HepG2 (cell line): ENCODE measurements around the gene TMEM165. TPM values are rescaled to one million over a fixed set of nuclear protein-coding genes. Genes with fewer than 3 reads are reported as not detected.

Experiments used
- AHR ChIP-seq: IDR thresholded peaks from 2 replicates; pipeline ENCODE4 v1.6.1; 2018; ENCODE audit warnings: missing genetic modification reagents, missing compliant biosample characterization
- ASH2L ChIP-seq: fragments of 300-600, 200-600 bp; sonication (generic); IDR thresholded peaks from 2 replicates; pipeline ENCODE4 v1.7.0; 2017; ENCODE audit warnings: low read depth, mild to moderate bottlenecking, moderate library complexity, mixed read lengths, low read length; ENCODE audit not compliant: insufficient read length
- ATAD3A ChIP-seq: sonication (generic); formaldehyde crosslinking; IDR thresholded peaks from 2 replicates; pipeline ENCODE4 v1.4.0; 2020; ENCODE audit warnings: missing genetic modification reagents
- BRD4 ChIP-seq: sonication (generic); formaldehyde crosslinking; IDR thresholded peaks from 2 replicates; pipeline ENCODE4 v1.4.0; 2020; ENCODE audit warnings: missing genetic modification reagents
- CCAR2 ChIP-seq: fragments of 200-400 bp; formaldehyde crosslinking; optimal IDR thresholded peaks from 2 replicates; pipeline ENCODE3; 2018; ENCODE audit warnings: low read depth, mild to moderate bottlenecking, low read length, moderate library complexity
- KDM5B ChIP-seq: sonication (generic); formaldehyde crosslinking; IDR thresholded peaks from 2 replicates; pipeline ENCODE4 v1.4.0; 2020; ENCODE audit warnings: missing genetic modification reagents, mild to moderate bottlenecking, borderline replicate concordance
- NR3C1 ChIP-seq: sonication (generic); formaldehyde crosslinking; IDR thresholded peaks from 2 replicates; pipeline ENCODE4 v1.4.0; 2020; ENCODE audit warnings: missing genetic modification reagents
- RBM39 ChIP-seq: fragments of 200-400 bp; formaldehyde crosslinking; IDR thresholded peaks from one replicate; pipeline ENCODE4 v1.6.1; 2018; ENCODE audit warnings: antibody characterized with exemption, mild to moderate bottlenecking, low read depth, low read length; ENCODE audit not compliant: poor library complexity, severe bottlenecking
- SIN3A ChIP-seq: IDR thresholded peaks from 2 replicates; pipeline ENCODE4 v1.6.1; 2011; ENCODE audit warnings: low read depth, mild to moderate bottlenecking, control low read depth, low read length, borderline replicate concordance
- ZFY ChIP-seq: sonication (generic); formaldehyde crosslinking; IDR thresholded peaks from 2 replicates; pipeline ENCODE4 v1.4.0; 2020; ENCODE audit warnings: missing genetic modification reagents
- ZNF501 ChIP-seq: sonication (generic); formaldehyde crosslinking; IDR thresholded peaks from 2 replicates; pipeline ENCODE4 v1.5.1; 2020; ENCODE audit warnings: mild to moderate bottlenecking, moderate library complexity, missing genetic modification reagents
- ZNF605 ChIP-seq: sonication (generic); formaldehyde crosslinking; IDR thresholded peaks from 2 replicates; pipeline ENCODE4 v1.8.0; 2022; ENCODE audit warnings: mild to moderate bottlenecking, missing genetic modification reagents
- ZNF619 ChIP-seq: sonication (generic); formaldehyde crosslinking; IDR thresholded peaks from 2 replicates; pipeline ENCODE4 v1.4.0; 2020; ENCODE audit warnings: mild to moderate bottlenecking, missing genetic modification reagents
- ZNF703 ChIP-seq: sonication (generic); formaldehyde crosslinking; IDR thresholded peaks from 2 replicates; pipeline ENCODE4 v1.5.1; 2020; ENCODE audit warnings: missing genetic modification reagents, mild to moderate bottlenecking, moderate library complexity, borderline replicate concordance
- ZSCAN20 ChIP-seq: sonication (generic); formaldehyde crosslinking; IDR thresholded peaks from 2 replicates; pipeline ENCODE4 v1.4.0; 2020; ENCODE audit warnings: missing genetic modification reagents, mild to moderate bottlenecking, borderline replicate concordance
- polyA plus RNA-seq, 8 experiments: library from polyadenylated mRNA; depleted of rRNA in 3 of 8; stranded (reverse) in 7 of 8; unstranded in 1 of 8; fragments of >200 nt; fragmentation: Illumina TruSeq in 4 of 8; extraction: Trizol in 4 of 8; gene quantifications; 2 replicates each; pipeline versions ENCODE4 v1.2.1 to v1.2.3, GENCODE V29; 2011 to 2016; ENCODE audit warnings: low read depth in 4 of 8, missing spikeins in 1 of 8, mixed read lengths in 1 of 8; ENCODE audit not compliant: insufficient read depth in 1 of 8
- total RNA-seq, 5 experiments: library from RNA; depleted of rRNA; stranded (reverse); fragments of >200 nt; fragmentation: Illumina TruSeq; extraction: Trizol; gene quantifications; 2 replicates each; pipeline ENCODE4 v1.2.3, GENCODE V29; 2016; ENCODE audit warnings: low read depth in 1 of 5
- TF ChIP-seq, protein P1 (sequence below): IDR thresholded peaks from 2 replicates; pipeline ENCODE4 v1.6.1; 2016; ENCODE audit warnings: low read depth, borderline replicate concordance
- TF ChIP-seq, protein P2 (sequence below): sonication (generic); formaldehyde crosslinking; IDR thresholded peaks from 2 replicates; pipeline ENCODE4 v1.4.0; 2020; ENCODE audit warnings: mild to moderate bottlenecking, missing genetic modification reagents

The TMEM165 gene
- total and polyA plus RNA-seq, 2 of the 13 experiments (the other 11 are each of a cell fraction or from before 2014, with no cell fraction given), result 54.6 to 103 TPM

DNA sequence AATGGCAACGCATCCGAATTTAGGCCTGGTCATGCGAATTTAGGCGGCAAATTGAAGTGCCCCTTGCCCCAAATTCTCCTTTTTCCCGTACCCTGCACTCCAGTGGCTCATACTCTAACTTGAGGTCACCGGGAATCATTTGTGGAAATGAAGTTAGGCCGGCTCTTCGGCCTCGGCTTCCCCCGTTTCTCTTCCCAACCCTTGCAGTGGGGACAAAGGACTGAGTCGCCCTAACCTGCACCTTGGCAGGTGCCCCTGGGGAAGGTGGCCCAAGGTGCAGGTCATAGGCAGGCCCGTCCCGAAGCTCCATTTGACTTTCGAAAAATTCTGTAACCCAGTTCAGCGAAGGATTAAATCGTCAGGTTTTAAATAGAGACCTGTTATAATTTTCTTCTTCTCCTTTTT, 48.9 kb upstream of the TMEM165 start (continued):
- 0 out of 2 replicates have a peak, but pooled peaks have one; percentile 8 for TF ChIP-seq KDM5B
- TF ChIP-seq, protein P1, sequence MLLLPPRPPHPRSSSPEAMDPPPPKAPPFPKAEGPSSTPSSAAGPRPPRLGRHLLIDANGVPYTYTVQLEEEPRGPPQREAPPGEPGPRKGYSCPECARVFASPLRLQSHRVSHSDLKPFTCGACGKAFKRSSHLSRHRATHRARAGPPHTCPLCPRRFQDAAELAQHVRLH (CRISPR knock-in tag), result no peak
- TF ChIP-seq ZNF703, result 0 out of 2 replicates have a peak, but pooled peaks have one; percentile 2
- no peak for TF ChIP-seq CCAR2
- 0 out of 2 replicates have a peak, but pooled peaks have one; percentile 5 for TF ChIP-seq ZNF619 (CRISPR knock-in tag)
- TF ChIP-seq ZSCAN20, result no peak
- TF ChIP-seq, protein P2, sequence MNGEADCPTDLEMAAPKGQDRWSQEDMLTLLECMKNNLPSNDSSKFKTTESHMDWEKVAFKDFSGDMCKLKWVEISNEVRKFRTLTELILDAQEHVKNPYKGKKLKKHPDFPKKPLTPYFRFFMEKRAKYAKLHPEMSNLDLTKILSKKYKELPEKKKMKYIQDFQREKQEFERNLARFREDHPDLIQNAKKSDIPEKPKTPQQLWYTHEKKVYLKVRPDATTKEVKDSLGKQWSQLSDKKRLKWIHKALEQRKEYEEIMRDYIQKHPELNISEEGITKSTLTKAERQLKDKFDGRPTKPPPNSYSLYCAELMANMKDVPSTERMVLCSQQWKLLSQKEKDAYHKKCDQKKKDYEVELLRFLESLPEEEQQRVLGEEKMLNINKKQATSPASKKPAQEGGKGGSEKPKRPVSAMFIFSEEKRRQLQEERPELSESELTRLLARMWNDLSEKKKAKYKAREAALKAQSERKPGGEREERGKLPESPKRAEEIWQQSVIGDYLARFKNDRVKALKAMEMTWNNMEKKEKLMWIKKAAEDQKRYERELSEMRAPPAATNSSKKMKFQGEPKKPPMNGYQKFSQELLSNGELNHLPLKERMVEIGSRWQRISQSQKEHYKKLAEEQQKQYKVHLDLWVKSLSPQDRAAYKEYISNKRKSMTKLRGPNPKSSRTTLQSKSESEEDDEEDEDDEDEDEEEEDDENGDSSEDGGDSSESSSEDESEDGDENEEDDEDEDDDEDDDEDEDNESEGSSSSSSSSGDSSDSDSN (CRISPR knock-in tag), result no peak
- no peak for TF ChIP-seq NR3C1 (CRISPR knock-in tag)
- peak; percentile 57; the same call in 1 of the 2 replicates for TF ChIP-seq AHR (CRISPR knock-in tag)
- peak; percentile 6 for TF ChIP-seq ASH2L
- TF ChIP-seq ZNF501 (CRISPR knock-in tag), result peak; percentile 79; the same call in 1 of the 2 replicates
- peak; percentile 5 for TF ChIP-seq RBM39
- TF ChIP-seq BRD4, result no peak
- TF ChIP-seq SIN3A, result 0 out of 2 replicates have a peak, but pooled peaks have one; percentile 7
- peak; percentile 56; the same call in 1 of the 2 replicates for TF ChIP-seq ZNF605
- TF ChIP-seq ATAD3A (CRISPR knock-in tag), result no peak
- peak; percentile 55; the same call in 1 of the 2 replicates for TF ChIP-seq ZFY
